Ovary (tissue), 3 donors: ENCODE results near the gene MYO5B.

Experiments
- CTCF ChIP-seq, 3 donors: fragments of 450-650 bp in 2 of 3; fragments of 200-600 bp in 1 of 3; IDR thresholded peaks; one replicate each; pipeline versions ENCODE4 v1.5.1 to v1.8.0; 2016 to 2022; ENCODE audit warnings: antibody characterized with exemption in 3 of 3, mild to moderate bottlenecking in 1 of 3
- EP300 ChIP-seq: sonication (generic); formaldehyde crosslinking; IDR thresholded peaks from one replicate; pipeline ENCODE4 v1.6.1; 2017; ENCODE audit warnings: antibody characterized with exemption
- POLR2A ChIP-seq: fragments of 450-650 bp; IDR thresholded peaks from one replicate; pipeline ENCODE4 v1.6.1; 2017; ENCODE audit warnings: antibody characterized with exemption, mild to moderate bottlenecking, moderate library complexity
- donor health status: DM: no; HTN: no; CAD: no.

GRCh38 chr18:49866680-49867079, 328.3 kb downstream of the MYO5B start:
- TF ChIP-seq CTCF (IDR thresholded peaks at IDR 0.05): no peak
- no peak for TF ChIP-seq POLR2A
- no peak for TF ChIP-seq EP300
